GM12878 (cell line): ENCODE data around the gene CRYBB2. TPM values are rescaled to one million over a fixed set of nuclear protein-coding genes. Genes with fewer than 3 reads are reported as not detected.
"Not testable (repeated sequence)": the region's sequence is repeated elsewhere in the genome, so short reads cannot be mapped to it uniquely, and the experiment has no call there.

ENCODE experiments used
- ATAC-seq: fragments of 200-7000 bp; cut with Tn5 transposase; 3 replicates; pipeline ENCODE4 v1.9.1; 2020; ENCODE audit warnings: mild to moderate bottlenecking, moderate library complexity
- BruUV-seq: library from RNA; stranded (reverse); fragments of 400-500 nt; replicated peaks from 2 replicates; lab custom pipeline; 2021; lab: Mats Ljungman, UMichigan
- CTCF ChIA-PET: fragments of 300-600 bp; sonication (Branson Sonifier 250); formaldehyde crosslinking; extraction: SDS; loops from one replicate; lab custom pipeline; 2021; ENCODE audit warnings: inconsistent platforms; lab: Yijun Ruan, JAX
- POLR2A ChIA-PET: fragments of 350-600 bp; formaldehyde crosslinking; extraction: SDS; loops from one replicate; lab custom pipeline; 2021; ENCODE audit warnings: inconsistent platforms; lab: Charles Lee
- RAD21 ChIA-PET: fragments of 300-600 bp; sonication (Branson Sonifier 250); formaldehyde crosslinking; loops from one replicate; lab custom pipeline; 2023; ENCODE audit warnings: antibody characterized with exemption; ENCODE audit not compliant: unreplicated experiment; lab: Charles Lee
- SMC1A ChIA-PET: fragments of 300-600 bp; sonication (Branson Sonifier 250); formaldehyde crosslinking; loops from one replicate; lab custom pipeline; 2023; ENCODE audit not compliant: unreplicated experiment, uncharacterized antibody; lab: Charles Lee
- DNase-seq: peaks from one replicate; pipeline ENCODE4 v3.0.0-alpha.2; 2011; ENCODE audit warnings: low read depth, low spot score
- FAIRE-seq: peaks from 3 replicates; lab custom pipeline; 2011; peaks lifted over from hg19 to GRCh38; lab: Jason Lieb, UNC
- H2AFZ ChIP-seq: 2 replicates; pipeline ENCODE4 v1.6.0; 2011; ENCODE audit warnings: low read depth, low read length, control low read depth; ENCODE audit not compliant: control insufficient read depth
- H3K27ac ChIP-seq: 2 replicates; pipeline ENCODE4 v1.5.1; 2011; ENCODE audit warnings: control low read depth; ENCODE audit not compliant: control insufficient read depth, insufficient read depth
- H3K27me3 ChIP-seq, 2 experiments: replicated peaks in 1 of 2; 2 replicates each; pipeline versions ENCODE4 v1.6.0 to v1.6.1; 2011; ENCODE audit warnings: low read length in 1 of 2; ENCODE audit not compliant: control insufficient read depth in 2 of 2, insufficient read depth in 2 of 2
- H3K36me3 ChIP-seq, 2 experiments: 2 replicates each; pipeline ENCODE4 v1.5.1; 2011; ENCODE audit warnings: low read length in 1 of 2; ENCODE audit not compliant: control insufficient read depth in 2 of 2, insufficient read depth in 2 of 2
- H3K4me1 ChIP-seq: 2 replicates; pipeline ENCODE4 v1.6.1; 2011; ENCODE audit warnings: mild to moderate bottlenecking, low read length, moderate library complexity, mixed read lengths; ENCODE audit not compliant: control insufficient read depth, insufficient read depth
- H3K4me2 ChIP-seq: 2 replicates; pipeline ENCODE4 v1.6.0; 2011; ENCODE audit warnings: control low read depth; ENCODE audit not compliant: control insufficient read depth, insufficient read depth
- H3K4me3 ChIP-seq: fragments of 200-600 bp; sonication (generic); 2 replicates; pipeline ENCODE4 v1.5.1; 2016
- H3K79me2 ChIP-seq: 2 replicates; pipeline ENCODE4 v1.6.0; 2011; ENCODE audit warnings: low read length; ENCODE audit not compliant: control insufficient read depth, insufficient read depth
- H3K9ac ChIP-seq: 2 replicates; pipeline ENCODE4 v1.8.0; 2011; ENCODE audit warnings: low read length, control low read depth, mixed read lengths; ENCODE audit not compliant: control insufficient read depth, insufficient read depth
- H3K9me3 ChIP-seq: replicated peaks from 3 replicates; pipeline ENCODE4 v1.5.1; 2011; ENCODE audit warnings: mild to moderate bottlenecking, low read length; ENCODE audit not compliant: control insufficient read depth, insufficient read depth
- H4K20me1 ChIP-seq: 2 replicates; pipeline ENCODE4 v1.6.0; 2011; ENCODE audit not compliant: control insufficient read depth, insufficient read depth
- CREB1 ChIP-seq: IDR thresholded peaks from 2 replicates; pipeline ENCODE4 v1.6.1; 2012; ENCODE audit warnings: low read depth, mild to moderate bottlenecking, inconsistent platforms
- RFX5 ChIP-seq: IDR thresholded peaks from 2 replicates; pipeline ENCODE4 v1.6.1; 2011; ENCODE audit warnings: low read depth, low read length, improper control_type of control experiment
- WGBS: methylation state at CpG from one replicate; pipeline ENCODE4 v1.1.6; 2016; ENCODE audit warnings: low lambda C conversion rate; ENCODE audit not compliant: insufficient replicate concordance, insufficient coverage; ENCODE audit errors: missing lambda C conversion rate; 5-methylcytosine and 5-hydroxymethylcytosine counted together
- in situ Hi-C: fragments of 300-500 bp; cut with MboI; formaldehyde crosslinking; loops from 9 replicates; pipeline ENCODE4 v1.14.3; 2018; ENCODE audit warnings: mixed read lengths
- intact Hi-C: fragments of 100-400 bp; cut with micrococcal nuclease; formaldehyde crosslinking; loops from one replicate; pipeline ENCODE4 v1.14.2; 2022; ENCODE audit not compliant: unreplicated experiment
- polyA plus RNA-seq, 11 experiments: library from polyadenylated mRNA; depleted of rRNA in 4 of 11; unstranded in 6 of 11; stranded (reverse) in 5 of 11; fragments of >200 nt; fragmentation: Nextera tagmentation in 4 of 11; fragmentation: Illumina TruSeq in 1 of 11; extraction: Ambion mirVana in 4 of 11; extraction: Trizol in 1 of 11; gene quantifications; 1 replicate in 1 of 11; 2 replicates in 10 of 11; pipeline versions ENCODE4 v1.2.1 to v1.2.3, GENCODE V29; 2011 to 2016; ENCODE audit warnings: inconsistent platforms in 2 of 11, missing spikeins in 2 of 11, low read depth in 1 of 11
- total RNA-seq, 4 experiments: library from RNA; depleted of rRNA in 3 of 4; stranded (reverse); fragments of >200 nt in 3 of 4; fragmentation: Illumina TruSeq in 1 of 4; extraction: Trizol in 1 of 4; gene quantifications; 2 replicates each; pipeline versions ENCODE4 v1.2.1 to v1.2.3, GENCODE V29; 2013 to 2021

CRYBB2 gene
- total and polyA plus RNA-seq, 10 of the 15 experiments (the other 5 are each of a cell fraction or from before 2014, with no cell fraction given): not detected

DNA sequence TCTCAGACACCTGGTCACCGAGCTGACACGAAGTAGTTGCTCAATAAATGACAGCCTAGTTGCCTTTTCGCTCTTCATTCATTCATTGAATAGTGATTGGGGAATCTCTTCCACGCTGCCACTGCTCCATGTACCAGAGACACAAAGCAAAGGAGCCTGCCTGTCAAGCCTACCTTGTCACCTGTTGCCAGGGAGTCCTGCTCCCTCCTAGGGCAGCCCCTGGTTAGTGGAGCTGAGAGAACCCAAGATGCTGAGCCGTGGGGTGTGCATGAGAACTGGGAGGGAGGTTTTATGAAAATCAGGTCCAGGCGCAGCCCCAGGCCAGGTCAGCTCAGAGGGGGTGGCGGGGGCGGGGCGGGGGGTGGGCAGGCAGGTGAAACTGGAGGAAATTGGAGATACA lies 18.6 kb downstream of the CRYBB2 start:
- ATAC-seq: peak; percentile 32; the same call in 1 of the 3 replicates
- 9% methylated on average over 5 of the region's 9 CpGs for WGBS
- FAIRE-seq, CTCF ChIA-PET, POLR2A ChIA-PET, BruUV-seq, H3K79me2 ChIP-seq, H3K27ac ChIP-seq, H3K4me3 ChIP-seq, SMC1A ChIA-PET, H3K9me3 ChIP-seq, RAD21 ChIA-PET, H3K9ac ChIP-seq, H3K4me2 ChIP-seq, H3K36me3 ChIP-seq, H2AFZ ChIP-seq, DNase-seq, H3K4me1 ChIP-seq, H3K27me3 ChIP-seq, H4K20me1 ChIP-seq: not testable (repeated sequence)
- in situ Hi-C loops (loop anchor here (10.0 kb wide), 1 partner anchor 537 kb away; no protein-coding TSS in a partner anchor), intact Hi-C loops (loop anchor here (5.0 to 10.0 kb wide), 2 partner anchors 209 to 537 kb away; no protein-coding TSS in a partner anchor)
- TF ChIP-seq CREB1: 0 out of 2 replicates have a peak, but pooled peaks have one; percentile 10
- TF ChIP-seq RFX5: peak; percentile 45; the same call in 1 of the 2 replicates

DNA sequence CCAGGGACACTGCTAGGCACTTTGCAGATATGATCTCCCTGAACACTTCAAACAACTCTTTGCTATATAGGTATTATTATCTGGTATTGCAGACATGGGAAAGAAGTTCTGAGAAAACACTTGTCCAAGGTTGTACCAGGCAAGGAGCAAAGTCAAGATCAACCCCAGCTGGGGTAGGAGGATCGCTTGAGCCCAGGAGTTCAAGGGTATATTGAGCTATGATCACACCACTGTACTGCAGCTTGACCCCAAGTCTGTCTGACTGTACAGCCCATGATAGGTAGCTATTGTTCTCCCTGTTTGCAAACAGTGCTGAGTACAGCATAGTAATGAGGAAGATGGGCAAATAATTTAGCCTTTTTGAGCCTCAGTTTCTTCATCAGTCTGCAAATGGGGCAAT lies 35.7 kb downstream of the CRYBB2 start:
- H3K36me3 ChIP-seq, H3K4me2 ChIP-seq, H3K27me3 ChIP-seq, SMC1A ChIA-PET, H2AFZ ChIP-seq, H3K9me3 ChIP-seq, H4K20me1 ChIP-seq, in situ Hi-C loops, H3K4me1 ChIP-seq, H3K79me2 ChIP-seq, H3K4me3 ChIP-seq, POLR2A ChIA-PET, ATAC-seq, intact Hi-C loops, BruUV-seq, H3K27ac ChIP-seq, DNase-seq, H3K9ac ChIP-seq, RAD21 ChIA-PET: not testable (repeated sequence)
- peak; percentile 47 for FAIRE-seq
- CTCF ChIA-PET: interaction anchor here (1.1 to 1.5 kb wide), 2 partner anchors 53 to 82 kb away, joined by 3 read pairs; no protein-coding TSS in a partner anchor
- 0% methylated on average over 1 of the region's 1 CpG for WGBS

DNA sequence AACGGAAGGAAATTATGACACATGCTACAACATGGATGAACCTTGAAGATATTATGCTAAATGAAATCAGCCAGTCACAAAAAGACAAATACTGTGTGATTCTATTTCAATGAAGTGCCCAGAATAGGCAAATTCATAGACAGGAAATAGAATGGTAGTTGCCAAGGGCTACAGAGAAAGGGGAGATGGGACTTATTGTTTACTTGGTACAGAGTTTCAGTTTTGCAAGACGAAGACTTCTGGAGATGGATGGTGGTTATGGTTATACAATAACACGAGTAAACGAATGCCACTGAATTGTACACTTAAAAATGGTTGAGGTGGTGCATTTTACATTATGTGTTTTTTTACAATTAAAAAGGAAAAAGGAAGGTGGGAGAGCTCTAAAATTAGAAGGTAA lies 48.1 kb downstream of the CRYBB2 start:
- FAIRE-seq, CTCF ChIA-PET, RAD21 ChIA-PET: not testable (repeated sequence)

DNA sequence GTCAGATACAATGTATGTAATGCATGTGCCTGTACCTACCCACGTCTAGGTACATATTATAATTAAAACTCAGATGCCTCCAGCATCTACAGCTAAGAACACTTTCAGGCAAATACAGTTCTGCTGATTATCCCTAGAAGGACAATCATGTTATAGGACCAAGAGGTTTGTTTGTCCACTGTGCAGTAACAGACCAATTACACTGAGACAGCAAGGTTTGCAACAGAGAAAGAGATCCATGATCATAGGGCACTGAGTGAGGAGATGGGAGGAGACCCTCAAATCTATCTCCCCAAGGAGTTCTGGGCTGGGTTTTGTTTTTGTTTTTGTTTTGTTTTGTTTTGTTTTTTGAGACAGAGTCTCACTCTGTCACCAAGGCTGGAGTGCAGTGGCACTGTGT lies 49.5 kb downstream of the CRYBB2 start:
- H3K4me3 ChIP-seq, H3K27me3 ChIP-seq, H3K36me3 ChIP-seq, H3K27ac ChIP-seq, BruUV-seq, H3K4me1 ChIP-seq, intact Hi-C loops, H3K9me3 ChIP-seq, FAIRE-seq, SMC1A ChIA-PET, H3K4me2 ChIP-seq, CTCF ChIA-PET, RAD21 ChIA-PET, DNase-seq, H4K20me1 ChIP-seq, H3K79me2 ChIP-seq, in situ Hi-C loops, H3K9ac ChIP-seq, POLR2A ChIA-PET, ATAC-seq, H2AFZ ChIP-seq: not testable (repeated sequence)
- 0% methylated on average over 1 of the region's 1 CpG for WGBS

More for the DNA sequence above, 48.1 kb downstream of the CRYBB2 start:
- ATAC-seq, in situ Hi-C loops, H3K27me3 ChIP-seq, SMC1A ChIA-PET, intact Hi-C loops, H3K79me2 ChIP-seq, BruUV-seq, H3K9ac ChIP-seq, H4K20me1 ChIP-seq, H3K9me3 ChIP-seq, H3K4me2 ChIP-seq, DNase-seq, H3K27ac ChIP-seq, H3K4me3 ChIP-seq, H3K4me1 ChIP-seq, H2AFZ ChIP-seq, H3K36me3 ChIP-seq, POLR2A ChIA-PET: not testable (repeated sequence)
- WGBS: 5% methylated on average over 4 of the region's 4 CpGs
